Natural killer cell (primary cell): ENCODE results near the gene AUTS2. TPM values are rescaled to one million over a fixed set of nuclear protein-coding genes. Genes with fewer than 3 reads are reported as not detected.

Experiments
- ATAC-seq, 3 donors: fragments of 150-1000 bp in 2 of 3; fragments of 200-7000 bp in 1 of 3; cut with Tn5 transposase; 1 replicate in 1 of 3; 2 replicates in 2 of 3; pipeline ENCODE4 v1.10.0; 2021; ENCODE audit warnings: mild to moderate bottlenecking in 2 of 3, moderate library complexity in 2 of 3
- DNase-seq, 2 donors: peaks; one replicate each; pipeline versions ENCODE4 v3.0.0 to v3.0.0-alpha.2; 2013 to 2021; ENCODE audit warnings: mixed read lengths in 1 of 2
- H3K27ac ChIP-seq: one replicate; pipeline ENCODE4 v1.5.1; 2013; ENCODE audit warnings: mild to moderate bottlenecking, low read length
- H3K27me3 ChIP-seq: one replicate; pipeline ENCODE4 v1.6.1; 2013; ENCODE audit warnings: low read length; ENCODE audit not compliant: control insufficient read depth, insufficient read depth
- H3K36me3 ChIP-seq: one replicate; pipeline ENCODE4 v1.6.1; 2013; ENCODE audit warnings: low read length; ENCODE audit not compliant: control insufficient read depth, insufficient read depth
- H3K4me1 ChIP-seq: one replicate; pipeline ENCODE4 v1.6.1; 2013; ENCODE audit warnings: low read length; ENCODE audit not compliant: control insufficient read depth, insufficient read depth
- H3K4me3 ChIP-seq: one replicate; pipeline ENCODE4 v1.5.1; 2013; ENCODE audit warnings: low read length
- H3K9me3 ChIP-seq: one replicate; pipeline ENCODE4 v1.6.1; 2013; ENCODE audit warnings: low read length; ENCODE audit not compliant: control insufficient read depth, insufficient read depth
- H3K27ac Mint-ChIP-seq, 2 donors: one replicate each; pipeline ENCODE4 v1.8.0; 2022; ENCODE audit warnings: mild to moderate bottlenecking in 2 of 2, mixed read lengths in 2 of 2, moderate library complexity in 1 of 2
- H3K27me3 Mint-ChIP-seq, 2 donors: one replicate each; pipeline ENCODE4 v1.8.0; 2022; ENCODE audit warnings: low read depth in 2 of 2, mixed read lengths in 2 of 2
- H3K36me3 Mint-ChIP-seq: one replicate; pipeline ENCODE4 v1.8.0; 2022; ENCODE audit warnings: mixed read lengths
- H3K4me1 Mint-ChIP-seq, 2 donors: one replicate each; pipeline ENCODE4 v1.8.0; 2022; ENCODE audit warnings: mixed read lengths in 2 of 2
- H3K4me3 Mint-ChIP-seq: one replicate; pipeline ENCODE4 v1.8.0; 2022; ENCODE audit warnings: mild to moderate bottlenecking, moderate library complexity, mixed read lengths
- H3K9me3 Mint-ChIP-seq, 2 donors: one replicate each; pipeline ENCODE4 v1.8.0; 2022; ENCODE audit warnings: mixed read lengths in 2 of 2
- WGBS: methylation state at CpG from one replicate; pipeline ENCODE4 v1.1.7; 2013; ENCODE audit warnings: missing lambda C conversion rate; ENCODE audit not compliant: insufficient coverage; 5-methylcytosine and 5-hydroxymethylcytosine counted together
- intact Hi-C: fragments of 100-400 bp; cut with micrococcal nuclease; formaldehyde crosslinking; loops from one replicate; pipeline ENCODE4 v1.14.2; 2022
- total RNA-seq, 4 donors: library from RNA; stranded (reverse); fragments of 120-200 nt in 1 of 4; gene quantifications; one replicate each; pipeline versions ENCODE4 v1.2.3 to v1.2.4, GENCODE V29; 2013 to 2022
- TF ChIP-seq, protein P1 (sequence below): fragments of 200-600 bp; IDR thresholded peaks from one replicate; pipeline ENCODE4 v1.8.0; 2022; ENCODE audit warnings: antibody characterized with exemption

AUTS2 gene
- total RNA-seq, 3 donors from 2014 or later (not counting 1 experiment from before 2014, with no cell fraction given) = 147 to 197 (median 155) TPM

DNA sequence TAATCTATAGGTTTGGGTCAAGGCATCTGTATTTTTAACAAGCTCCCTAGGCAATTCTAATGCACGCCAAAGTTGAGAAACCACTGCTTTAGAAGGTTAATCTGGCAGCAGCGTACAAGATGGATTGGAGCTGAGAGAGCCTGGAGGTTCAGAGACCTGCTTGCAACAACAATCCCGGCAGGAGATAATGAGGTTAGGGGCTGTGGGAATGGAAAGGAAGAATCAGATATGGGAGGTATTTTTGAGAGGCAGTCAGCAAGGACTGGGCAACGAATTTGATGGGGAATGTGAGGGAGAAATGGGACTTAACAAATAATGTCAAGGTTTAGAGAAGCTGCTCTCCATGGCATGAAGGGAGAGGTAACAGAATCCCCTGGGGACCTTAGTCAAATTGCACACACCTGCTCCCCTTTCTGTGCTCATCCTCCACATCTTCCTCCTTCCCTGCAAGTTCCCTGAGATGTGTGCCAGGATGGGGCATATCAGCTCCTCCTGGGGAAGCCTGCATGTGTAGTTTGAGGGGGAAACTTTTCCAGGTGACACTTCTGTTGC lies 802.6 kb downstream of the AUTS2 start:
- H3K27ac ChIP-seq = no peak overlapping the region
- Mint-ChIP-seq H3K9me3 (no peaks in the 10 kb centered on the region), H3K27ac (no peak overlapping the region), H3K27me3 (no peaks in the 10 kb centered on the region), H3K4me1 (no peaks in the 10 kb centered on the region), H3K4me3 (no peak overlapping the region), H3K36me3 (no peaks in the 10 kb centered on the region)
- no peak overlapping the region for H3K4me3 ChIP-seq
- WGBS = 87% methylated on average over 4 of the region's 4 CpGs
- no peaks in the 10 kb centered on the region for H3K27me3 ChIP-seq
- TF ChIP-seq, protein P1, sequence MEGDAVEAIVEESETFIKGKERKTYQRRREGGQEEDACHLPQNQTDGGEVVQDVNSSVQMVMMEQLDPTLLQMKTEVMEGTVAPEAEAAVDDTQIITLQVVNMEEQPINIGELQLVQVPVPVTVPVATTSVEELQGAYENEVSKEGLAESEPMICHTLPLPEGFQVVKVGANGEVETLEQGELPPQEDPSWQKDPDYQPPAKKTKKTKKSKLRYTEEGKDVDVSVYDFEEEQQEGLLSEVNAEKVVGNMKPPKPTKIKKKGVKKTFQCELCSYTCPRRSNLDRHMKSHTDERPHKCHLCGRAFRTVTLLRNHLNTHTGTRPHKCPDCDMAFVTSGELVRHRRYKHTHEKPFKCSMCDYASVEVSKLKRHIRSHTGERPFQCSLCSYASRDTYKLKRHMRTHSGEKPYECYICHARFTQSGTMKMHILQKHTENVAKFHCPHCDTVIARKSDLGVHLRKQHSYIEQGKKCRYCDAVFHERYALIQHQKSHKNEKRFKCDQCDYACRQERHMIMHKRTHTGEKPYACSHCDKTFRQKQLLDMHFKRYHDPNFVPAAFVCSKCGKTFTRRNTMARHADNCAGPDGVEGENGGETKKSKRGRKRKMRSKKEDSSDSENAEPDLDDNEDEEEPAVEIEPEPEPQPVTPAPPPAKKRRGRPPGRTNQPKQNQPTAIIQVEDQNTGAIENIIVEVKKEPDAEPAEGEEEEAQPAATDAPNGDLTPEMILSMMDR = no peak
- H3K36me3 ChIP-seq = no peaks in the 10 kb centered on the region
- DNase-seq = no peak
- intact Hi-C loops = no loop called here
- H3K4me1 ChIP-seq = no peaks in the 10 kb centered on the region
- ATAC-seq = no peak
- no peaks in the 10 kb centered on the region for H3K9me3 ChIP-seq

DNA sequence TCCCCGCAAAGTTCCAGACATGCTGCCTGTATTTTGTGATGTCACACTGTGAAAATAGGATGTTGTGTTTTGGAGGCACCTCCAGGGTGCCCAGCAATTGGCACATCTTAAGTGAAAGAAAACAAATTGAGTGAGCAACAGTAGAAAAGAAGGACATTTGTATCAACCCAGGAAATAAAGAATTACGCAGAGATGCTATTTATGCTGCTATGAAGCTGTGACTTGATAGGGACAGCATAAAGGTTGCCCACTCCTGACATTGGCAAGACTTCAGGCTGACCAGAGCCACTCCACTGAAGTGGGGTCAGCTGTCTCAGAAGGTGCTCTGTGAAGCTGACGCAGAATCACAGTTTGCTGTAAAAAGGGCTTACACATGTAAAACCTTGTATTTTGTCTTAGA lies 803.8 kb downstream of the AUTS2 start:
- H3K4me3 Mint-ChIP-seq = no peak overlapping the region
- Histone ChIP-seq H3K36me3 (no peaks in the 10 kb centered on the region), H3K27ac (no peak overlapping the region), H3K27me3 (no peaks in the 10 kb centered on the region), H3K4me1 (no peaks in the 10 kb centered on the region), H3K9me3 (no peaks in the 10 kb centered on the region), H3K4me3 (no peak overlapping the region)
- H3K9me3 Mint-ChIP-seq = no peaks in the 10 kb centered on the region
- H3K27me3 Mint-ChIP-seq = no peaks in the 10 kb centered on the region
- intact Hi-C loops = no loop called here
- no peak for DNase-seq
- H3K27ac Mint-ChIP-seq = no peak overlapping the region
- TF ChIP-seq, protein P1 = no peak
- no peak for ATAC-seq
- 97% methylated on average over 3 of the region's 3 CpGs for WGBS
- no peaks in the 10 kb centered on the region for H3K36me3 Mint-ChIP-seq
- H3K4me1 Mint-ChIP-seq = no peaks in the 10 kb centered on the region

DNA sequence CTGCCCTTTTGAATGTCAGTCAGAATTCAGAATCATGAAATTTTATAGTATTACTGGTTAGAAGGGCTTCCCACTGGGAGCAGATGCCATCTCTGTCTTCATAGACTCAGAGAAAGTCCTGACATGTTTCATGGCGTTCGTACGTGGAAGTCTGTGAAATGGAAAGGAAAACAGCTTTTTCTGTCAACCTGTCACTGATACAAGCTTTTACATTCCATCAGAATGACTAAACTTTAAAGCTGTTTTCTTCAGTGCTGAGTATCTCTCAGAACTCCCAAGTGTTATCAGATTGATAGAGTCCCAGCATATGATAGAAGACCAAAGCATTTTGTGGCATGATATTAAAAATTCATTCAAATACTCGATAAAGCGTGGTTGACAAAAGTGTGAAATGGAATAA lies 807.0 kb downstream of the AUTS2 start:
- no peak overlapping the region for H3K4me3 Mint-ChIP-seq
- no peaks in the 10 kb centered on the region for H3K36me3 Mint-ChIP-seq

More for the DNA sequence above, 807.0 kb downstream of the AUTS2 start:
- Mint-ChIP-seq H3K27me3 (no peaks in the 10 kb centered on the region), H3K9me3 (no peaks in the 10 kb centered on the region), H3K4me1 (no peaks in the 10 kb centered on the region), H3K27ac (no peak overlapping the region)
- TF ChIP-seq, protein P1 = no peak
- H3K9me3 ChIP-seq = no peaks in the 10 kb centered on the region
- H3K4me3 ChIP-seq = no peak overlapping the region
- no peaks in the 10 kb centered on the region for H3K27me3 ChIP-seq
- no peak for ATAC-seq
- H3K27ac ChIP-seq = no peak overlapping the region
- no peaks in the 10 kb centered on the region for H3K36me3 ChIP-seq
- WGBS = 90% methylated on average over 3 of the region's 5 CpGs
- no peaks in the 10 kb centered on the region for H3K4me1 ChIP-seq
- intact Hi-C loops = no loop called here
- no peak for DNase-seq
